K562 (cell line): ENCODE results near the gene MACROD2. TPM values are rescaled to one million over a fixed set of nuclear protein-coding genes. Genes with fewer than 3 reads are reported as not detected.

Experiments
- ATAC-seq: fragments of 200-7000 bp; cut with Tn5 transposase; 3 replicates; pipeline ENCODE4 v1.9.1; 2020; ENCODE audit warnings: moderate library complexity
- BruUV-seq: library from RNA; stranded (reverse); fragments of 400-500 nt; replicated peaks from 2 replicates; lab custom pipeline; 2021; lab: Mats Ljungman, UMichigan
- CTCF ChIA-PET: fragments of 300-600 bp; formaldehyde crosslinking; extraction: SDS; loops from one replicate; lab custom pipeline; 2021; ENCODE audit warnings: low intra/inter-chr PET ratio; lab: Yijun Ruan, JAX
- POLR2A ChIA-PET: fragments of 300-600, 350-650 bp; sonication (Branson Sonifier 250); formaldehyde crosslinking; extraction: SDS; loops from one replicate; lab custom pipeline; 2021; ENCODE audit warnings: antibody characterized with exemption, inconsistent platforms; lab: Yijun Ruan, JAX
- DNase-seq, 4 experiments: peaks; one replicate each; pipeline versions ENCODE4 v3.0.0 to v3.0.0-alpha.2; 2011 to 2018; ENCODE audit warnings: low spot score in 3 of 4, mixed read lengths in 3 of 4; ENCODE audit errors: extremely low read depth in 1 of 4
- FAIRE-seq: peaks from 2 replicates; lab custom pipeline; 2011; peaks lifted over from hg19 to GRCh38; lab: Jason Lieb, UNC
- H2AFZ ChIP-seq: 2 replicates; pipeline ENCODE4 v1.6.0; 2011; ENCODE audit warnings: low read depth, low read length, control low read depth, inconsistent platforms
- H3K27ac ChIP-seq: fragments of 200-600 bp; 3 replicates; pipeline ENCODE4 v1.8.0; 2011; ENCODE audit warnings: low read depth, mild to moderate bottlenecking, control low read depth, inconsistent platforms, low read length, moderate library complexity, mixed read lengths; ENCODE audit errors: extremely low read depth
- H3K27me3 ChIP-seq, 2 experiments: fragments of 300-600 bp in 1 of 2; 2 replicates in 1 of 2; 3 replicates in 1 of 2; pipeline versions ENCODE4 v1.6.0 to v1.8.0; 2011; ENCODE audit warnings: inconsistent platforms in 2 of 2, low read length in 2 of 2, mild to moderate bottlenecking in 1 of 2, mixed read lengths in 1 of 2, moderate library complexity in 1 of 2; ENCODE audit not compliant: control insufficient read depth in 2 of 2, insufficient read depth in 2 of 2
- H3K36me3 ChIP-seq: fragments of 300-600 bp; 3 replicates; pipeline ENCODE4 v1.8.0; 2011; ENCODE audit warnings: mild to moderate bottlenecking, low read length, inconsistent platforms; ENCODE audit not compliant: control insufficient read depth, insufficient read depth
- H3K4me1 ChIP-seq, 2 experiments: fragments of 200-600 bp in 1 of 2; replicated peaks in 1 of 2; 2 replicates in 1 of 2; 3 replicates in 1 of 2; pipeline versions ENCODE4 v1.5.1 to v1.8.0; 2011; ENCODE audit warnings: inconsistent platforms in 2 of 2, low read length in 2 of 2, mild to moderate bottlenecking in 1 of 2, mixed read lengths in 1 of 2, moderate library complexity in 1 of 2; ENCODE audit not compliant: control insufficient read depth in 2 of 2, insufficient read depth in 2 of 2
- H3K4me2 ChIP-seq: 2 replicates; pipeline ENCODE4 v1.6.1; 2011; ENCODE audit warnings: low read length, control low read depth, inconsistent platforms, mixed read lengths; ENCODE audit not compliant: insufficient read depth
- H3K4me3 ChIP-seq: fragments of 200-600 bp; sonication (generic), shearing (Covaris generic); 2 replicates; pipeline ENCODE4 v1.5.1; 2016; ENCODE audit warnings: control low read depth, inconsistent platforms
- H3K79me2 ChIP-seq: fragments of 200-600 bp; 3 replicates; pipeline ENCODE4 v1.8.0; 2011; ENCODE audit warnings: low read length, inconsistent platforms; ENCODE audit not compliant: control insufficient read depth, insufficient read depth
- H3K9ac ChIP-seq, 2 experiments: 2 replicates each; pipeline versions ENCODE4 v1.6.0 to v1.6.1; 2011; ENCODE audit warnings: low read depth in 2 of 2, low read length in 2 of 2, control low read depth in 1 of 2, inconsistent platforms in 1 of 2, mild to moderate bottlenecking in 1 of 2, mixed read lengths in 1 of 2; ENCODE audit not compliant: insufficient read depth in 1 of 2
- H3K9me1 ChIP-seq: one replicate; pipeline ENCODE4 v1.6.0; 2011; ENCODE audit warnings: inconsistent platforms, mild to moderate bottlenecking, low read length, moderate library complexity; ENCODE audit not compliant: control insufficient read depth, insufficient read depth
- H3K9me3 ChIP-seq: replicated peaks from 2 replicates; pipeline ENCODE4 v1.5.1; 2011; ENCODE audit warnings: low read depth, low read length, inconsistent platforms; ENCODE audit not compliant: control insufficient read depth, insufficient read depth
- H4K20me1 ChIP-seq: replicated peaks from 2 replicates; pipeline ENCODE4 v1.6.1; 2011; ENCODE audit warnings: low read length, inconsistent platforms, mixed read lengths; ENCODE audit not compliant: control insufficient read depth, insufficient read depth
- E2F6 ChIP-seq, 2 experiments: IDR thresholded peaks; 2 replicates each; pipeline ENCODE4 v1.6.1; 2011; ENCODE audit warnings: borderline replicate concordance in 1 of 2, control low read depth in 1 of 2, low read depth in 1 of 2, low read length in 1 of 2, mild to moderate bottlenecking in 1 of 2, mixed read lengths in 1 of 2, moderate library complexity in 1 of 2; ENCODE audit not compliant: insufficient read depth in 1 of 2, insufficient read length in 1 of 2, poor library complexity in 1 of 2, severe bottlenecking in 1 of 2; ENCODE audit errors: extremely low read depth in 1 of 2
- HMG20B ChIP-seq: fragments of 250-450 bp; sonication (Bioruptor Pico); IDR thresholded peaks from 2 replicates; pipeline ENCODE4 v1.5.0; 2021; ENCODE audit warnings: mild to moderate bottlenecking
- KDM5B ChIP-seq: fragments of 200-600 bp; sonication (generic); IDR thresholded peaks from 2 replicates; pipeline ENCODE4 v1.6.1; 2012; ENCODE audit warnings: low read depth, mild to moderate bottlenecking, moderate library complexity, low read length, control low read depth, inconsistent platforms; ENCODE audit not compliant: insufficient replicate concordance
- MAFG ChIP-seq: fragments of 450-650 bp; conservative IDR thresholded peaks from 2 replicates; pipeline ENCODE4 v1.6.1; 2016; ENCODE audit warnings: missing genetic modification characterization, missing compliant biosample characterization
- NFE2L1 ChIP-seq: fragments of 450-650 bp; IDR thresholded peaks from 2 replicates; pipeline ENCODE4 v1.6.1; 2016; ENCODE audit warnings: missing genetic modification characterization, low read depth, mild to moderate bottlenecking, missing compliant biosample characterization, moderate library complexity, borderline replicate concordance
- NONO ChIP-seq, 2 experiments: fragments of 200-400 bp in 1 of 2; fragments of 450-650 bp in 1 of 2; formaldehyde crosslinking in 1 of 2; IDR thresholded peaks; 2 replicates each; pipeline ENCODE4 v1.6.1; 2017; ENCODE audit warnings: low read depth in 2 of 2, mild to moderate bottlenecking in 2 of 2, moderate library complexity in 2 of 2, low read length in 1 of 2
- SMAD2 ChIP-seq: fragments of 150-350 bp; IDR thresholded peaks from 2 replicates; pipeline ENCODE4 v1.6.1; 2014; ENCODE audit warnings: low read depth, mild to moderate bottlenecking, low read length
- SP1 ChIP-seq: sonication (generic); formaldehyde crosslinking; IDR thresholded peaks from 2 replicates; pipeline ENCODE4 v1.8.1; 2022; ENCODE audit warnings: mild to moderate bottlenecking, missing genetic modification reagents
- TGIF2 ChIP-seq: sonication (generic); formaldehyde crosslinking; IDR thresholded peaks from 2 replicates; pipeline ENCODE4 v1.8.1; 2022; ENCODE audit warnings: mild to moderate bottlenecking, missing genetic modification reagents, moderate library complexity
- ZNF3 ChIP-seq: fragments of 250-450 bp; sonication (Bioruptor Pico); IDR thresholded peaks from 2 replicates; pipeline ENCODE4 v1.5.0; 2021; ENCODE audit warnings: mild to moderate bottlenecking, moderate library complexity
- ZNF316 ChIP-seq: fragments of 450-650 bp; IDR thresholded peaks from 2 replicates; pipeline ENCODE4 v1.6.1; 2016
- WGBS: fragments of 100-300 bp; shearing (Covaris generic); methylation state at CpG from one replicate; pipeline ENCODE4 v1.1.6; 2016; ENCODE audit warnings: low coverage, mixed read lengths; ENCODE audit not compliant: insufficient coverage; ENCODE audit errors: missing lambda C conversion rate; 5-methylcytosine and 5-hydroxymethylcytosine counted together
- in situ Hi-C: fragments of 300-500 bp; cut with MboI; formaldehyde crosslinking; loops from 4 replicates; pipeline ENCODE4 v1.15.0; 2018; ENCODE audit warnings: inconsistent platforms, mixed read lengths
- intact Hi-C: fragments of 100-400 bp; cut with micrococcal nuclease; formaldehyde crosslinking; loops from 2 replicates; pipeline ENCODE4 v1.14.2; 2022
- polyA plus RNA-seq, 8 experiments: library from polyadenylated mRNA; depleted of rRNA in 4 of 8; stranded (reverse) in 5 of 8; unstranded in 3 of 8; fragments of >200 nt; fragmentation: Nextera tagmentation in 2 of 8; fragmentation: Illumina TruSeq in 1 of 8; extraction: Ambion mirVana in 2 of 8; extraction: Trizol in 1 of 8; gene quantifications; 2 replicates each; pipeline versions ENCODE4 v1.2.1 to v1.2.3, GENCODE V29; 2011 to 2014; ENCODE audit warnings: inconsistent platforms in 1 of 8, missing spikeins in 1 of 8
- total RNA-seq, 7 experiments: library from RNA; depleted of rRNA in 6 of 7; stranded (reverse); fragments of >200 nt in 6 of 7; fragmentation: Illumina TruSeq in 2 of 7; extraction: Trizol in 2 of 7; gene quantifications; 2 replicates each; pipeline versions ENCODE4 v1.2.1 to v1.2.3, GENCODE V29; 2011 to 2021; ENCODE audit warnings: low replicate concordance in 1 of 7
- TF ChIP-seq, protein P1 (sequence below): fragments of 450-650 bp; conservative IDR thresholded peaks from 2 replicates; pipeline ENCODE4 v1.6.1; 2016; ENCODE audit warnings: missing genetic modification characterization, low read depth, mild to moderate bottlenecking, control low read depth, missing compliant biosample characterization

The MACROD2 gene
- total and polyA plus RNA-seq, 9 of the 15 experiments (the other 6 are each of a cell fraction or from before 2014, with no cell fraction given): not detected

GRCh38 chr20:16007962-16008361 is 2012.6 kb downstream of the MACROD2 start:
- H3K36me3 ChIP-seq: no peaks in the 10 kb centered on the region
- H4K20me1 ChIP-seq: no peaks in the 10 kb centered on the region
- H3K4me3 ChIP-seq: no peak overlapping the region
- no peaks in the 10 kb centered on the region for H3K9me3 ChIP-seq
- 0% methylated on average over 9 of the region's 9 CpGs for WGBS
- in situ Hi-C loops (no loop called here), intact Hi-C loops (no loop called here)
- no peak overlapping the region for H3K27ac ChIP-seq
- POLR2A ChIA-PET: no interaction called here
- CTCF ChIA-PET: no interaction called here
- no peaks in the 10 kb centered on the region for H3K9me1 ChIP-seq
- no peak overlapping the region for H2AFZ ChIP-seq
- no peaks in the 10 kb centered on the region for H3K27me3 ChIP-seq
- no peak overlapping the region for H3K9ac ChIP-seq
- no peak for FAIRE-seq
- no peaks in the 10 kb centered on the region for H3K79me2 ChIP-seq
- ATAC-seq: no peak
- peak in 1 of 4 experiments; percentile 0 for DNase-seq
- TF ChIP-seq ZNF316: 0 out of 2 replicates have a peak, but pooled peaks have one; percentile 10
- no peak for TF ChIP-seq KDM5B
- TF ChIP-seq NFE2L1 (tag): peak; percentile 34; the same call in 1 of the 2 replicates
- peak; percentile 54; the same call in 1 of the 2 replicates for TF ChIP-seq MAFG (tag)
- TF ChIP-seq, all 486 proteins: peak for 3
- Histone ChIP-seq H3K4me2 (no peak overlapping the region), H3K4me1 (no peaks in the 10 kb centered on the region)
- no TSS peak for BruUV-seq

DNA sequence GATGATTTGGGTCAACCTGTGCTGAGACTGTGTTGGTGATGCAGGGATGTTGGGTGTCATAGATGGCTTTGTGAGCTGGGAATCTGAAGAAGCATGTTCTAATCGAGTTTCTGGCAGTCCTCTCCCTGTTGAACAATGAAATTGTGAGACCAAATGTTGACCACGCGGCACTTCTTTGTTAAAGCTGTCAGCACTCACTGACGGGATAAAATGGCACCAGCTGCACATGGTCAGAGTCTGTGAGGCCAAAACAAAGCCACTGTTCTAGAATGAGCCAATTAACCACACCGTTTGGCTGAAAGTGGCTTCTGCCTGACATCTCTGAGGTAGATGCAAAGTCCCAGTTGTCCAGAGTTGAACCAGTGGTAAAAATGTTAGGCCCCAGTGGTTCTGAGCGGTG is 2015.7 kb downstream of the MACROD2 start:
- Histone ChIP-seq H3K27me3 (no peaks in the 10 kb centered on the region), H4K20me1 (no peaks in the 10 kb centered on the region), H3K4me2 (no peak overlapping the region), H3K27ac (no peak overlapping the region), H3K36me3 (no peaks in the 10 kb centered on the region), H3K4me3 (no peak overlapping the region), H3K9ac (no peak overlapping the region), H3K9me3 (no peaks in the 10 kb centered on the region), H3K9me1 (no peaks in the 10 kb centered on the region), H3K4me1 (no peaks in the 10 kb centered on the region), H3K79me2 (no peaks in the 10 kb centered on the region), H2AFZ (no peak overlapping the region)
- ATAC-seq: no peak
- BruUV-seq: no TSS peak
- intact Hi-C loops (no loop called here), in situ Hi-C loops (no loop called here)
- DNase-seq: no peak
- ChIA-PET POLR2A (no interaction called here), CTCF (no interaction called here)
- WGBS: 0% methylated on average over 5 of the region's 6 CpGs
- FAIRE-seq: no peak
- TF ChIP-seq, protein P1, sequence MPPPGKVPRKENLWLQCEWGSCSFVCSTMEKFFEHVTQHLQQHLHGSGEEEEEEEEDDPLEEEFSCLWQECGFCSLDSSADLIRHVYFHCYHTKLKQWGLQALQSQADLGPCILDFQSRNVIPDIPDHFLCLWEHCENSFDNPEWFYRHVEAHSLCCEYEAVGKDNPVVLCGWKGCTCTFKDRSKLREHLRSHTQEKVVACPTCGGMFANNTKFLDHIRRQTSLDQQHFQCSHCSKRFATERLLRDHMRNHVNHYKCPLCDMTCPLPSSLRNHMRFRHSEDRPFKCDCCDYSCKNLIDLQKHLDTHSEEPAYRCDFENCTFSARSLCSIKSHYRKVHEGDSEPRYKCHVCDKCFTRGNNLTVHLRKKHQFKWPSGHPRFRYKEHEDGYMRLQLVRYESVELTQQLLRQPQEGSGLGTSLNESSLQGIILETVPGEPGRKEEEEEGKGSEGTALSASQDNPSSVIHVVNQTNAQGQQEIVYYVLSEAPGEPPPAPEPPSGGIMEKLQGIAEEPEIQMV: no peak
- TF ChIP-seq TGIF2 (no peak), NONO (IDR thresholded peaks at IDR 0.05; ENCODE audit: low read depth in 2 of 2, low read length in 1 of 2) (no peak), SP1 (CRISPR knock-in tag) (no peak), SMAD2 (no peak), HMG20B (CRISPR knock-in tag) (no peak), E2F6 (IDR thresholded peaks at IDR 0.05; ENCODE audit: borderline replicate concordance in 1 of 2, extremely low read depth in 1 of 2, insufficient read depth in 1 of 2, insufficient read length in 1 of 2, low read depth in 1 of 2, low read length in 1 of 2, poor library complexity in 1 of 2, severe bottlenecking in 1 of 2) (no peak), ZNF3 (CRISPR knock-in tag) (no peak)
